Activated CD4-positive, alpha-beta T cell treated with anti-CD3 and anti-CD28 coated beads, Interleukin-2, amount 10 ng/mL, durations not matched to agents 7 days and 5 days (primary cell): ENCODE results near the gene PHLPP1. TPM values are rescaled to one million over a fixed set of nuclear protein-coding genes. Genes with fewer than 3 reads are reported as not detected.

Experiments
- CTCF ChIA-PET: fragments of 350-600 bp; sonication (Branson Sonifier 250); formaldehyde crosslinking; loops from one replicate; lab custom pipeline; 2021; ENCODE audit warnings: antibody characterized with exemption; lab: Charles Lee
- POLR2A ChIA-PET: fragments of 350-600 bp; sonication (Branson Sonifier 250); formaldehyde crosslinking; loops from one replicate; lab custom pipeline; 2021; ENCODE audit warnings: antibody characterized with exemption; lab: Charles Lee
- DNase-seq: peaks from one replicate; pipeline ENCODE4 v3.0.0-alpha.2; 2020
- H3K27ac Mint-ChIP-seq: one replicate; pipeline ENCODE4 v1.8.0; 2021; ENCODE audit warnings: mild to moderate bottlenecking, moderate library complexity, mixed read lengths
- H3K27me3 Mint-ChIP-seq: one replicate; pipeline ENCODE4 v1.8.0; 2021; ENCODE audit warnings: mixed read lengths
- H3K36me3 Mint-ChIP-seq: one replicate; pipeline ENCODE4 v1.8.0; 2021; ENCODE audit warnings: low read depth, mixed read lengths
- H3K4me1 Mint-ChIP-seq: one replicate; pipeline ENCODE4 v1.8.0; 2021; ENCODE audit warnings: mixed read lengths
- H3K4me3 Mint-ChIP-seq: one replicate; pipeline ENCODE4 v1.8.0; 2021; ENCODE audit warnings: mild to moderate bottlenecking, moderate library complexity, mixed read lengths
- H3K9me3 Mint-ChIP-seq: one replicate; pipeline ENCODE4 v1.8.0; 2021; ENCODE audit warnings: mixed read lengths
- total RNA-seq, 2 experiments: library from RNA; stranded (reverse); gene quantifications; one replicate each; pipeline ENCODE4 v1.2.3, GENCODE V29; 2021

The PHLPP1 gene
- total RNA-seq, 2 experiments from 2014 or later, result 2.7 to 3.8 TPM

DNA sequence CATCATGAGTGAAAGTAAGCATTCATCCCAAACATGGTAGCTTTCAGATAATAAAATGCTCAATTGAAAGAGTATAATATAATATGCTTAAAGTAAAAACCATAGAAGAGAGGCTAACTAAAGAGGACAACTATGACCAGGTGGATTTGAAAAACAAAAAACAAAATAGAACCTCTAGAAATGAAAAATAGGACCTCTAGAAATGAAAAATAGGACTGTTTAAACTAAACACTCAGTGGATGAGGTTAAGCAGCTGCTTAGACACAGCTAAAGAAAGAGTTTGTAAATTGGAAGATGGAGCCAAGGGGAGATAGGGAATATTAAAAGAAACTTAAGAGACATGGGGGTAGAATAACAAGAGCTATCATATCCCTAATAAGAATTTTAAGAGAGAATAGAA lies 302.6 kb downstream of the PHLPP1 start:
- peaks cover 33% of the 10 kb centered on the region for H3K27me3 Mint-ChIP-seq

DNA sequence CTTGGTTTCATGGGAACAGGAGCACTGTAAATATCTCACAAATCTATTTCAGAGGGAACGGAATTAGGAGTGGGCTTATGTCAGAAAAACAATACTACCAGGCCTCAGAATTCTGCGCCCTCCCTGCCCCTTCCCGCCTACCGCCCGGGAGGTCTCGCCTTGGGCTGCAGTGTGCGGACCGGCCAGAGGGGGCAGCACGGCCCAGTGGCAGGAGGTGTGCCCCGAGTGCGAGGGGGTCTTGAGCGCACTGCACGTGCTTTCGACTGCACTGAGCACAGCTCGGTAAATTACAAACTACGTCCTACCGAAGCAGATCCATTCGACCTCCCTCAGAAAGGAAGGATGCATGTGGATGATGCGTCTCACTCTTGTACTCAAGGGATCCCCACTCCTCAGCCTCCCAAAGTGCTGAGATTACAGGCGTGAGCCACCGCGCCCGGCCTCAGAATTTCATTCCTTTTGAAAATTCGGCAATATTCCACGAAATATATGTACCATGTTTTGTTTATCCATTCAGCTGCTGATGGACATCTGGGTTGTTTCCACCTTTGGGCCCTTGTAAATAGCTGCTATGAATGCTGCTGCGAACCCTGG lies 307.2 kb downstream of the PHLPP1 start:
- ChIA-PET POLR2A (no interaction called here), CTCF (interaction anchor here (0.5 to 1.2 kb wide), 5 partner anchors 35 to 301 kb away, joined by 3 to 4 read pairs (median 3); no protein-coding TSS in a partner anchor)
- no peak overlapping the region for H3K27ac Mint-ChIP-seq
- H3K4me1 Mint-ChIP-seq, result no peaks in the 10 kb centered on the region
- no peak overlapping the region for H3K4me3 Mint-ChIP-seq
- H3K9me3 Mint-ChIP-seq, result peaks cover 9% of the 10 kb centered on the region
- H3K36me3 Mint-ChIP-seq, result peaks cover 7% of the 10 kb centered on the region
- peaks cover 15% of the 10 kb centered on the region for H3K27me3 Mint-ChIP-seq
- no peak for DNase-seq

More for the DNA sequence above, 302.6 kb downstream of the PHLPP1 start:
- H3K9me3 Mint-ChIP-seq, result peaks cover 11% of the 10 kb centered on the region
- no peaks in the 10 kb centered on the region for H3K4me1 Mint-ChIP-seq
- H3K4me3 Mint-ChIP-seq, result no peak overlapping the region
- ChIA-PET POLR2A (no interaction called here), CTCF (interaction anchor here (0.5 to 2.8 kb wide), 8 partner anchors 10 to 421 kb away, joined by 3 to 14 read pairs (median 5); no protein-coding TSS in a partner anchor)
- H3K27ac Mint-ChIP-seq, result no peak overlapping the region
- peaks cover 7% of the 10 kb centered on the region for H3K36me3 Mint-ChIP-seq
- DNase-seq, result no peak

DNA sequence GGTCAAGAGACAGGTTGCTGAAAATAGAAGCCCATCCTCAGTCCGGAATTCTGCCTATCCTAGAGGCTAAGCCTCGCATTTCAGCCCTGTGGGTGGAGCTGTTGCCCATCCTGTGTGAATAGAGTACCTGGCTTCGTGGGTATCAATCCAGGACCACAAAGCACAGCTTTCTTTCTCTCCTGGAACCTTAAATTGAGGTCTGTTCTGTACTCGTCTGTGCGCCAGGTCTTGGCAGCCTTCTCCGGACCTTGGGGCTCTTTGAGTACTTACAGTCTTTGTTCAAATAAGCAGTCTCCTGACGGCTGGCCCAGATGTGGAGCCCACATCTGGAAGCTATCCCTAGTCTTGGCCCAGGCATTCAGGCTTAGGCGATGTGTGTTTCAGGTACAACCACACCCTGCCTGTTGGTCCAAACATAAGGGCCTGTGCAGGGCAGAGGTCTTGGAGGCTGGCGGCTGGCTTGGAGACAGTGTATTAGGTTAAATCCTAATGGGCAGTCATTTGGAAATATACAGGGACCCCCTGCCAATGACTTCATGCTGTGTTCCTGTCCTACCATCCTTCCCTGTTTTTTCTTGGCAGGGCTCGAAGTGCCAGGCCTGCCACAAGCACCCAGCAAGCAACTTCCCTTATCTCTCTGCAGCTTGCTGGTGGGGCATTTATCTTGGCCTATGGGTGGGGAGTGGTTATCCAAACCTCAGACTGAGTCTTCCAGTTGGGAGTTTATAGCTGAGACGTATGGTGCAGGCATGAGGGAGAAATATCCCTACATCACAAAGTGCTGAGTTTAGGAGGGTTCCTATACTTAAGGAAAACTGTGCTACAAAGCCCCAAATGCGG lies 310.1 kb downstream of the PHLPP1 start:
- no peak overlapping the region for H3K4me3 Mint-ChIP-seq
- no peaks in the 10 kb centered on the region for H3K9me3 Mint-ChIP-seq
- DNase-seq, result no peak
- ChIA-PET POLR2A (no interaction called here), CTCF (interaction anchor here (0.5 to 0.8 kb wide), 3 partner anchors 43 to 413 kb away, joined by 3 to 4 read pairs (median 3); no protein-coding TSS in a partner anchor)
- no peak overlapping the region for H3K27ac Mint-ChIP-seq
- no peaks in the 10 kb centered on the region for H3K36me3 Mint-ChIP-seq
- no peaks in the 10 kb centered on the region for H3K4me1 Mint-ChIP-seq
- H3K27me3 Mint-ChIP-seq, result peaks cover 8% of the 10 kb centered on the region

DNA sequence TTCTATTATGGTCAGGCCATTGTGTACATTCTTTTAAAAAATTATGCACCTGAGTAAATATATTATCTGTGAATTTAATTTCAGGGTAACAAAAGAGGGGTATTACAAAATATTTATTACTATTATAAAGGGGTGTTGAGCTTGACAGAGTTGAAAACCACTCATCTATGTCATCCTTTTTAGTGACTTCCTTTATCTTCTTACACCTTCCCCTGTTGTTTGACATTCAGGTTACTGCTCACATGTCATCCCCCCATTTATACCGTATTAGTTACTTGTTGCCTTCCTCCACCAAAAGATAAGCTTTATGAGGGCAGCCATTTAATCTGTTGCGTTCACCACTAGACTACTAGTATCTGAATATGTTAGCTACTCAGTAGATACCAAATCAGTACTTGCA lies 313.0 kb downstream of the PHLPP1 start:
- Mint-ChIP-seq H3K9me3 (peaks cover 3% of the 10 kb centered on the region), H3K4me1 (no peaks in the 10 kb centered on the region), H3K27me3 (peaks cover 8% of the 10 kb centered on the region), H3K36me3 (no peaks in the 10 kb centered on the region), H3K27ac (no peak overlapping the region), H3K4me3 (no peak overlapping the region)
- ChIA-PET POLR2A (no interaction called here), CTCF (interaction anchor here (1.2 to 1.4 kb wide), 2 partner anchors 13 to 21 kb away, joined by 3 read pairs; no protein-coding TSS in a partner anchor)
- DNase-seq, result no peak

Other genes starting within 250 kb of the PHLPP1 start
- gene ZCCHC2, start 192.5 kb upstream of the PHLPP1 start, total RNA-seq, result 10 to 100 TPM; 55.1 to 62.5 TPM